HG02970 (cell line): ENCODE data around the gene BIN1.
A peak's percentile ranks its signal among the peaks of the same experiment; 100 is the strongest.
"Not testable (repeated sequence)": the region's sequence is repeated elsewhere in the genome, so short reads cannot be mapped to it uniquely, and the experiment has no call there.

Source experiments
- ATAC-seq: cut with Tn5 transposase; IDR thresholded peaks from one replicate; pipeline ENCODE4 v1.9.1; 2021; ENCODE audit warnings: mild to moderate bottlenecking, moderate library complexity, moderate number of reproducible peaks; ENCODE audit not compliant: unreplicated experiment, low FRiP score

The BIN1 gene

GRCh38 chr2:127134833-127135830 lies 28.2 kb upstream of the BIN1 start:
- no peak for ATAC-seq

- no peak for ATAC-seq
Observed at GRCh38 chr2:127134235-127134634, 27.3 kb upstream of the BIN1 start.

GRCh38 chr2:127133793-127134192 lies 26.8 kb upstream of the BIN1 start:
- ATAC-seq, result no peak

GRCh38 chr2:127130421-127130820 lies 23.5 kb upstream of the BIN1 start:
- no peak for ATAC-seq

GRCh38 chr2:127129937-127130336 lies 23.0 kb upstream of the BIN1 start:
- ATAC-seq, result no peak

- peak; percentile 90 for ATAC-seq
Observed at GRCh38 chr2:127128445-127128904, 21.5 kb upstream of the BIN1 start.

GRCh38 chr2:127125821-127126220 lies 18.9 kb upstream of the BIN1 start:
- no peak for ATAC-seq

- no peak for ATAC-seq
Observed at GRCh38 chr2:127124426-127124825, 17.5 kb upstream of the BIN1 start.

GRCh38 chr2:127122361-127123027 lies 15.5 kb upstream of the BIN1 start:
- no peak for ATAC-seq

GRCh38 chr2:127121776-127122176 lies 14.8 kb upstream of the BIN1 start:
- ATAC-seq, result no peak

- no peak for ATAC-seq
Observed at GRCh38 chr2:127121353-127121752, 14.4 kb upstream of the BIN1 start.

- ATAC-seq, result not testable (repeated sequence)
Observed at GRCh38 chr2:127120408-127120807, 13.5 kb upstream of the BIN1 start.

- ATAC-seq, result no peak
Observed at GRCh38 chr2:127118467-127118866, 11.5 kb upstream of the BIN1 start.

GRCh38 chr2:127118038-127118437 lies 11.1 kb upstream of the BIN1 start:
- ATAC-seq, result no peak

GRCh38 chr2:127117603-127118002 lies 10.6 kb upstream of the BIN1 start:
- ATAC-seq, result no peak

- ATAC-seq, result no peak
Observed at GRCh38 chr2:127115471-127116199, 8.7 kb upstream of the BIN1 start.

GRCh38 chr2:127110985-127111384 lies 4.0 kb upstream of the BIN1 start:
- ATAC-seq, result no peak

- no peak for ATAC-seq
Observed at GRCh38 chr2:127108090-127108523, 1.2 kb upstream of the BIN1 start.

- ATAC-seq, result peak; percentile 26
Observed at GRCh38 chr2:127107622-127107999, 657 bp upstream of the BIN1 start.

GRCh38 chr2:127106457-127106990 lies 430 bp downstream of the BIN1 start:
- peak; percentile 15 for ATAC-seq
